NCI-H524 treated with DMSO at 0.1 percent for 48 hours (cell line): ENCODE data around the gene OSBPL7.
"Not testable (repeated sequence)": the region's sequence is repeated elsewhere in the genome, so short reads cannot be mapped to it uniquely, and the experiment has no call there.

Source experiments
- DNase-seq: peaks from one replicate; lab custom pipeline; 2025; lab: John Stamatoyannopoulos, UW

Gene OSBPL7

GRCh38 chr17:47806026-47806912 is 15.3 kb downstream of the OSBPL7 start:
- no peak for DNase-seq

- no peak for DNase-seq
Observed at GRCh38 chr17:47804461-47804860, 17.1 kb downstream of the OSBPL7 start.

GRCh38 chr17:47803751-47804150 is 17.8 kb downstream of the OSBPL7 start:
- DNase-seq, result no peak

- DNase-seq, result no peak
Observed at GRCh38 chr17:47803201-47803600, 18.4 kb downstream of the OSBPL7 start.

- DNase-seq, result peak; percentile 61
Observed at GRCh38 chr17:47802341-47803022, 19.1 kb downstream of the OSBPL7 start.

- no peak for DNase-seq
Observed at GRCh38 chr17:47801906-47802305, 19.7 kb downstream of the OSBPL7 start.

- DNase-seq, result no peak
Observed at GRCh38 chr17:47801176-47801765, 20.3 kb downstream of the OSBPL7 start.

GRCh38 chr17:47800686-47801085 is 20.9 kb downstream of the OSBPL7 start:
- DNase-seq, result no peak

DNA sequence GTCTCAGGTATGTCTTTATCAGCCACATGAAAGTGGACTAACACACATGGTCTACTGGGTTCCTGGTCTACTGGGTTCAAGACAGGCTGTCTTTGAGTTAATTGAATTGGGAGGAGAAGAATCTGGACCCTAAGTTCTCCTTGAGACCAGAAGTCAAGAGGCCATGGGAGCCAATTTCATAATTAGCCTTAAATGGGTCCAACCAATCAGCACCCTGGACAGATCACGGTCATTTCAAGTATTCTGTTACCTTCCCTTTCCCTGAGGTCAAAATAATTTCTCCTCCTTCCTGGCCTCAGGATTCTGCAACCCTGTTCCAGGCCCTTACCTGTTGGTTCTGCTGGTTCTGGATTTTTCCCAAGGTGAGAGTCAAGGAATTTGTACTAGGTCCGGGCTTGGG is 23.8 kb downstream of the OSBPL7 start:
- no peak for DNase-seq

DNA sequence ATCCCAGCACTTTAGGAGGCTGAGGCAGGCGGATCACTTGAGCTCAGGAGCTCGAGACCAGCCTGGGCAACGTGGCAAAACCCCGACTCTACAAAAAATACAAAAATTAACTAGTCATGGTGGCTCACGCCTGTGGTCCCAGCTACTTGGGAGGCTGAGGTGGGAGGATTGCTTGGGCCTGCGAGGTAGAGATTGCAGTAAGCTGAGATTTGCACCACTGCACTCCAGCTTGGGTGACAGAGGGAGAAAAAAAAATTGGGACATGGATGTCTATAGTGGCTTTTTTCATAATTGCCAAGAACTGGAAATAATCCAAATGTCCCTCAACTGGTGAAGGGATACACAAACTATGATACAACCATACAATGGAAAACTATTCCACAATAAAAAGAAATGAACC is 28.6 kb downstream of the OSBPL7 start:
- DNase-seq, result no peak

GRCh38 chr17:47792457-47792856 is 29.1 kb downstream of the OSBPL7 start:
- no peak for DNase-seq

DNA sequence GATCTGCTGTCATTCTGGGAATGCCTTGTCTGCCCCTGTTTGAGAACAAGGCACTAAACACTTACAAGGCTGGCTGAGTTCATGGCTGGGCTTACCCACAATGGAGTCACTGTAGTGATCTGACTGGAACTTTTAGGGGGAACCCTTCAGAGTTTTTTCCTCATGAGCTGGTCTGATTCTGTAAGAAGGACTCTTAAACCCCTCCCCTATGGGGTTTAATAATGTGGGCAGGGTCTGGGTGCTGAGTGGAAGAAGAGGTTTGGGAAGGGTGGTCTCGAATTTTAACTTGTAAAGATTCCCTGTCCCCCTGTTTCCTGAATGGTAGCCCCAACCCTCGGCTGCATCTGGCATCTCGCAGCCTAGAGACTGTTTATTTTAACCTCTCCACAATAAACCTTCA is 30.6 kb downstream of the OSBPL7 start:
- no peak for DNase-seq

- DNase-seq, result peak; percentile 45
Observed at GRCh38 chr17:47789611-47790561, 31.7 kb downstream of the OSBPL7 start.

DNA sequence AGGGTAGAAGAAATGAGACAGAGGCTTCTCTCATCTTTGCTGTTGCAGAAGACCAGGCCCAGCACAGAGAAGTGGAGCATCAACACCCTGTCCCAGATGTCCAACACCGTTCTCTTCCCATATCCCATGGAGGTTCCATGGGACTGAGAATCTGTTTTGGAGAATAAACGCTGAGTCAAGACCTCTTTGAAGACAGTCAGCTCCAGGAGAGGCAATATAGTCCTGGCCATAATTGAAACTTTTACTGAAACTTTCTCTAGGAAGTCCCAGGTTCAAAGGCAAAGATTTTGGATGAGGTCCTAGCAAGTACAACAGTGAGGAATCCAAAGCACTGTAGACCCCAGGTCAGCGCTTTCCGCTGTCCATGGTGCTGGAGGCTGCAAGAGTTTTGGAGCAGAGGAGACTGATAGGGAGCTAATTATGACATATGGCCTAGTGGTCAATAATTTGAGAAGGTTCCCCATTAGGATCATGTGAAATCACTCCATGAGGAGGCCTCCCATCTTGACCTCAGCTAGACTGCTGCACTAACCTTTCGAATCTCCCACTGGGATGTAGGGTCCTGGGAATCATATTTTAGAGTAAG is 36.0 kb downstream of the OSBPL7 start:
- no peak for DNase-seq

GRCh38 chr17:47781397-47781796 is 40.2 kb downstream of the OSBPL7 start:
- no peak for DNase-seq

DNA sequence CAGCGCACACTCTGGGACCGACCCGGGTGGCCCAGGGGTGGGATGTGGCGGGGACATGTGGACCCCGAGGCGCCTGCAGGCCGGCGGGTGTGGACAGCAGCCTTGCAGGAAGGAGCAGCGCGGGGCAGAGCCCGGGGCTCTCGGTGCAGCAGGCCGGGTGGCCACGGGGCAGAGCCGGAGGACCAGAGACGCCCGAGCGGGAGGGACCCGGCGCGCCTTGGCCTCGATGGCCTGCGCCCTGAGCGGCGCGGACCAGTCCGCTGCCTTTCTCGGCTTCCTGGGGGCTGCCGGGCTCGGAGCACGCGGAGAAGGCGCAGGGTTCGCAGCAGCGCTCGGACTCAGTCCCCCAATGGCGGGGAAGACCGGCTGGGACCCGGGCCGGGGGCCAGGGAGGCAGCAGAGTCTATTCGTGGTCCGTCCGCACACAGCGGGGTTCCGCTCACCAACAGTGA is 43.4 kb downstream of the OSBPL7 start:
- no peak for DNase-seq

DNA sequence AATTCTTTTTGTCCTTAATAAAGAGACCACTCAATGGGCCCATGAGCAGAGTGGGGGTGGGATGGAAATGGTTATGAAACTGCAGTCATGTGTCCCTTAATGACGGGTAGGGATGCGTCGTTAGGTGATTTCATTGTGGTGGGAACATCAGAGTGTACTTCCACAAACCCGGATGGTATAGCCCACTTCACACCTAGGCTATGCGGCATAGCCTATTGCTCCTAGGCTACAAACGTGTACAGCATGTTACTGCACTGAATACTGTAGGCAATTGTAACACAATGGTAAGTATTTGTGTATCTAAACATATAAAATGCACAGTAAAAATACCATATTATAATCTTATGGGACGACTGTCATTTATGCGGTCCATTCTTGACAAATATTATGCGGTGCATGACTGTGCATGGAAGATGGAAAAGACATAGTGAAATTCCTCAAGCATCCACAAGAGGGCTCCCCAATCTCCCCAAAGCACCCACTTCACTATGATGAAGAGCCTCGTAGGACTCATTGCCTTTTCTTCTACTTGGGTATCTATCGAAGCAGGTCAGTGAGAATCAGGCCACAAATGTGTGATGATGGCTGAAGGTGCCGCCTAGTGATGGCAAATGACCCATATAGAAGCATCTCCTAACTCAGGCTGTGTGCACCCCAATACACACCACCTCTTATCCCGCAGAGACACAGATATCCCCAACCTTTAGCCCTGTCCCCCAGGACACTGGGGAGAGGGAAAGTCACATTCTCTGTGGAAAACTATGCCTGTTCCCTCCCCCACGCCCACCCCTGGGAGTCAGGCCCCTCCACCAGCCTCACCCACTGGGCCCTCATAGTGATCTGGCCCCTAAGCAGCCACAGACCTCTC is 45.0 kb downstream of the OSBPL7 start:
- peak; percentile 18 for DNase-seq

DNA sequence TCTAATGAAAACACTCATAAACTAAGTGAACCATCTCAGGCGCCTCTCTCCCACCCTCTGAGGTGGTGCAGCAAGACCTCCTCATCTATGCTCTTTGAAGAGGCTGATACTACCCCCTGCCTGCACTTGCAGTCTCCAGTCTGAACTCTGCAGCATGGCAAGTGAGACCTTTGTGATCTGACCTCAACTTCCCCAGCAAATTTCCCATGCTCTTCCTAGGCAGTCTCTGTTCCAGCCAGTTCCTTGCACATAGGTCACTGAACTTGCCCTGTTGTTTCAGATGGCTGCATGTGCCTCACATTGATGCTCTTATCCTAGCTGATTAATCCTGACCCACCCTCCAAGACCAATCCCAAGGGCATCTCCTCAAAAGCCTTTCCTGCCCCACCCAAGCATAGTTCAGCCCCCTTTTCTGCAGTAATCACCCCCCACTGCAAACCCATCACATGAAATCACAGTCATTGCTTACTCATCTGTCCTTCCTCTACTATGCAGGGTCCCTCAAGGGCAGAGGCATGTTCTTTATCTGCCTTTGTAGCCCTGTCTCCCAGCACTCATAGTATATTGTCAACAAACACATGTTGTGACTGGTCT is 46.5 kb downstream of the OSBPL7 start:
- DNase-seq, result no peak

DNA sequence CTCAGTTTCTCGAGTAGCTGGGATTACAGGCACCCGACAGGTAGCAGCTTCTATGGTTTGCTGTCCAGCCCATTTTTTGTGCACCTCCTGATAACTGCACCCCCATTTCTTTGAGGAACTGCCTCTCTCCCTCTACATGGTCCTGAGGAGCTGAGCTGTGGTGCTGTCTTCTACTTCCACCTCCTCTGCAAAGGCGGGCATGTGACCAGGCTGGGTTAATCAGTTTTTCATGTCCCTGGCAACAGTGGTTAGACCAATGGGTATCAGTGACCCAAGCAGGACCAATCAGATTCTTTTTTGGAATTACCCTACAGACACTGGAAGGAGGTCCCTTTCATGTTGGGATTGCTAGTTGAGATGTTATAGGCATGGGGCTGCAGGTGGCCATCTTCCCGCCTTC is 47.3 kb downstream of the OSBPL7 start:
- no peak for DNase-seq

- DNase-seq, result not testable (repeated sequence)
Observed at GRCh38 chr17:47773649-47774048, 47.9 kb downstream of the OSBPL7 start.
